IMR-90 (cell line): ENCODE data around the gene HAVCR1. TPM values are rescaled to one million over a fixed set of nuclear protein-coding genes. Genes with fewer than 3 reads are reported as not detected.
"Not testable (repeated sequence)": the region's sequence is repeated elsewhere in the genome, so short reads cannot be mapped to it uniquely, and the experiment has no call there.

Experiments used
- ATAC-seq: fragments of 200-7000 bp; cut with Tn5 transposase; 2 replicates; pipeline ENCODE4 v1.9.1; 2020; ENCODE audit warnings: low read depth, mild to moderate bottlenecking, moderate library complexity
- BruUV-seq: library from RNA; stranded (reverse); fragments of 400-500 nt; replicated peaks from 2 replicates; lab custom pipeline; 2021; lab: Mats Ljungman, UMichigan
- CTCF ChIA-PET: fragments of 300-600 bp; formaldehyde crosslinking; extraction: SDS; loops from one replicate; lab custom pipeline; 2021; ENCODE audit warnings: antibody characterized with exemption; lab: Yijun Ruan, JAX
- POLR2A ChIA-PET: fragments of 300-600 bp; sonication (Branson Sonifier 250); formaldehyde crosslinking; loops from one replicate; lab custom pipeline; 2022; ENCODE audit warnings: antibody characterized with exemption; ENCODE audit not compliant: unreplicated experiment; lab: Charles Lee
- DNase-seq: peaks from one replicate; pipeline ENCODE4 v3.0.0; 2013
- H2AFZ ChIP-seq: replicated peaks from 2 replicates; pipeline ENCODE3; 2013; ENCODE audit warnings: low read length, mild to moderate bottlenecking; ENCODE audit not compliant: poor library complexity
- H2AK5ac ChIP-seq: 2 replicates; pipeline ENCODE4 v1.6.1; 2013; ENCODE audit warnings: low read depth, low read length, inconsistent platforms
- H2AK9ac ChIP-seq: replicated peaks from 2 replicates; pipeline ENCODE3; 2013; ENCODE audit warnings: mild to moderate bottlenecking, low read depth, low read length, moderate library complexity; ENCODE audit not compliant: poor library complexity
- H2BK120ac ChIP-seq: 2 replicates; pipeline ENCODE4 v1.6.1; 2013; ENCODE audit warnings: low read depth, low read length, inconsistent platforms
- H2BK15ac ChIP-seq: 3 replicates; pipeline ENCODE4 v1.6.1; 2013; ENCODE audit warnings: low read depth, low read length, inconsistent platforms
- H2BK20ac ChIP-seq: 2 replicates; pipeline ENCODE4 v1.6.1; 2013; ENCODE audit warnings: low read depth, mild to moderate bottlenecking, inconsistent platforms, low read length, moderate library complexity
- H2BK5ac ChIP-seq: 2 replicates; pipeline ENCODE4 v1.6.1; 2013; ENCODE audit warnings: mild to moderate bottlenecking, low read depth, low read length, inconsistent platforms; ENCODE audit not compliant: poor library complexity, severe bottlenecking
- H3K14ac ChIP-seq: replicated peaks from 2 replicates; pipeline ENCODE4 v1.6.1; 2013; ENCODE audit warnings: low read depth, low read length, inconsistent platforms
- H3K18ac ChIP-seq: 2 replicates; pipeline ENCODE4 v1.6.1; 2013; ENCODE audit warnings: low read depth, low read length, control low read depth
- H3K23ac ChIP-seq: 2 replicates; pipeline ENCODE4 v1.6.1; 2013; ENCODE audit warnings: low read depth, low read length, inconsistent platforms
- H3K27ac ChIP-seq: 2 replicates; pipeline ENCODE4 v1.5.1; 2013; ENCODE audit warnings: mild to moderate bottlenecking, control low read depth, low read length; ENCODE audit not compliant: insufficient read depth
- H3K27me3 ChIP-seq: 2 replicates; pipeline ENCODE4 v1.6.1; 2013; ENCODE audit warnings: low read length; ENCODE audit not compliant: control insufficient read depth, insufficient read depth
- H3K36me3 ChIP-seq: 2 replicates; pipeline ENCODE4 v1.6.1; 2013; ENCODE audit warnings: low read length, mixed read lengths; ENCODE audit not compliant: control insufficient read depth, insufficient read depth
- H3K4ac ChIP-seq: 2 replicates; pipeline ENCODE4 v1.6.1; 2013; ENCODE audit warnings: low read depth, low read length, inconsistent platforms
- H3K4me1 ChIP-seq: 2 replicates; pipeline ENCODE4 v1.6.1; 2013; ENCODE audit warnings: low read length, mixed read lengths; ENCODE audit not compliant: control insufficient read depth, insufficient read depth
- H3K4me2 ChIP-seq: 2 replicates; pipeline ENCODE4 v1.6.1; 2013; ENCODE audit warnings: low read depth, mild to moderate bottlenecking, control low read depth, low read length, moderate library complexity
- H3K4me3 ChIP-seq: 2 replicates; pipeline ENCODE4 v1.5.1; 2013; ENCODE audit warnings: low read depth, mild to moderate bottlenecking, control low read depth, low read length, moderate library complexity; ENCODE audit not compliant: insufficient read depth
- H3K56ac ChIP-seq: 2 replicates; pipeline ENCODE4 v1.6.1; 2013; ENCODE audit warnings: low read length, inconsistent platforms; ENCODE audit not compliant: insufficient read depth; ENCODE audit errors: extremely low read depth
- H3K79me1 ChIP-seq, 2 experiments: 2 replicates each; pipeline ENCODE4 v1.6.1; 2013; ENCODE audit warnings: low read length in 2 of 2, inconsistent platforms in 1 of 2, low read depth in 1 of 2
- H3K9ac ChIP-seq: 2 replicates; pipeline ENCODE4 v1.6.1; 2013; ENCODE audit warnings: low read depth, low read length, control low read depth
- H3K9me1 ChIP-seq: 2 replicates; pipeline ENCODE4 v1.6.1; 2013; ENCODE audit warnings: low read length, inconsistent platforms; ENCODE audit not compliant: insufficient read depth
- H3K9me3 ChIP-seq: 2 replicates; pipeline ENCODE4 v1.6.1; 2013; ENCODE audit warnings: low read length; ENCODE audit not compliant: control insufficient read depth, insufficient read depth
- H4K20me1 ChIP-seq: 2 replicates; pipeline ENCODE4 v1.6.1; 2013; ENCODE audit warnings: low read length, inconsistent platforms; ENCODE audit not compliant: insufficient read depth
- H4K5ac ChIP-seq: 2 replicates; pipeline ENCODE4 v1.6.1; 2013; ENCODE audit warnings: mild to moderate bottlenecking, low read depth, low read length, control low read depth
- H4K8ac ChIP-seq, 2 experiments: 2 replicates each; pipeline ENCODE4 v1.6.1; 2013; ENCODE audit warnings: low read depth in 2 of 2, low read length in 2 of 2, control low read depth in 1 of 2, inconsistent platforms in 1 of 2
- H4K91ac ChIP-seq: 2 replicates; pipeline ENCODE4 v1.6.1; 2013; ENCODE audit warnings: low read depth, low read length, inconsistent platforms; ENCODE audit not compliant: insufficient read depth
- WGBS, 2 experiments: methylation state at CpG; one replicate each; pipeline versions ENCODE4 v1.1.5 to v1.1.7; 2013; ENCODE audit warnings: missing lambda C conversion rate in 2 of 2; ENCODE audit not compliant: insufficient read length in 1 of 2; ENCODE audit errors: extremely low coverage in 2 of 2; 5-methylcytosine and 5-hydroxymethylcytosine counted together
- dilution Hi-C: fragments of 300-500 bp; cut with HindIII; formaldehyde crosslinking; loops from one replicate; pipeline ENCODE4 v1.14.3; 2018; ENCODE audit warnings: low sequenced_read_pairs; ENCODE audit not compliant: unreplicated experiment
- in situ Hi-C: fragments of 300-500 bp; cut with MboI; formaldehyde crosslinking; loops from 3 replicates; pipeline ENCODE4 v1.14.3; 2019; ENCODE audit warnings: low sequenced_read_pairs, inconsistent platforms, mixed read lengths
- intact Hi-C: fragments of 100-400 bp; cut with micrococcal nuclease; formaldehyde crosslinking; loops from 2 replicates; pipeline ENCODE4 v1.10.0; 2022
- polyA plus RNA-seq, 3 experiments: library from polyadenylated mRNA; depleted of rRNA; stranded (reverse); fragments of >200 nt; gene quantifications; 2 replicates each; pipeline ENCODE4 v1.2.3, GENCODE V29; 2012; ENCODE audit warnings: low replicate concordance in 1 of 3
- total RNA-seq: library from RNA; depleted of rRNA; stranded (reverse); fragments of >200 nt; gene quantifications from 2 replicates; pipeline ENCODE4 v1.2.3, GENCODE V29; 2012

HAVCR1 gene
- total and polyA plus RNA-seq, 2 of the 4 experiments (the other 2 are of a cell fraction) = not detected

DNA sequence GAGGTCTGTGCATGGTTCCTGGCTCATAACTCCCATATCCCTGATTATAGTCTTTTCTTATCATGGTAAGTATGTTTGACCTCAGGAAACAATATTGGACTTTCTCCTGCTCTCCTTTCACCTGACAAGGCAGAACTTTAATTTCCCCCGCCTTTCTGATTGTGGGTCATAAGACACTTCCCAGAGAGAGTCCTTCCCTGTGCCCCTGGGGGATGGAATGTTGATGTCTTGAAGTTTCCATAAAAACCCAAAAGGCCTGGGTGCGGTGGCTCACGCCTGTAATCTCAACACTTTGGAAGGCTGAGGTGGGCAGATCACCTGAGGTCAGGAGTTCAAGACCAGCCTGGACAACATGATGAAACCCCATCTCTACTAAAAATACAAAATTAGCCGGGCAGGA is 11.9 kb downstream of the HAVCR1 start:
- DNase-seq, H3K4me3 ChIP-seq, BruUV-seq, H4K91ac ChIP-seq, H3K4ac ChIP-seq, H3K9me1 ChIP-seq, H3K4me1 ChIP-seq, H4K8ac ChIP-seq, intact Hi-C loops, CTCF ChIA-PET, H2BK20ac ChIP-seq, H3K56ac ChIP-seq, H3K79me1 ChIP-seq, H3K18ac ChIP-seq, dilution Hi-C loops, H4K5ac ChIP-seq, H4K20me1 ChIP-seq, H3K9me3 ChIP-seq, H2AFZ ChIP-seq, ATAC-seq, H3K23ac ChIP-seq, H3K4me2 ChIP-seq, H2AK9ac ChIP-seq, H3K27ac ChIP-seq, H2AK5ac ChIP-seq, H2BK5ac ChIP-seq, H2BK120ac ChIP-seq, in situ Hi-C loops, H3K36me3 ChIP-seq, H3K9ac ChIP-seq, H3K14ac ChIP-seq, H2BK15ac ChIP-seq, POLR2A ChIA-PET, H3K27me3 ChIP-seq: not testable (repeated sequence)
- 67% methylated on average over 2 of the region's 4 CpGs; no CpG with 5 or more reads in 1 of the 2 experiments for whole genome bisulfite sequencing, 2 experiments
